Measurements from ENCODE around the gene GFAP. TPM values are rescaled to one million over a fixed set of nuclear protein-coding genes. Genes with fewer than 3 reads are reported as not detected.
A peak's percentile ranks its signal among the peaks of the same experiment; 100 is the strongest.

GFAP gene
- total and polyA plus RNA-seq, 8 donors: 0.12 to 2.2 (median 0.85) TPM

DNA sequence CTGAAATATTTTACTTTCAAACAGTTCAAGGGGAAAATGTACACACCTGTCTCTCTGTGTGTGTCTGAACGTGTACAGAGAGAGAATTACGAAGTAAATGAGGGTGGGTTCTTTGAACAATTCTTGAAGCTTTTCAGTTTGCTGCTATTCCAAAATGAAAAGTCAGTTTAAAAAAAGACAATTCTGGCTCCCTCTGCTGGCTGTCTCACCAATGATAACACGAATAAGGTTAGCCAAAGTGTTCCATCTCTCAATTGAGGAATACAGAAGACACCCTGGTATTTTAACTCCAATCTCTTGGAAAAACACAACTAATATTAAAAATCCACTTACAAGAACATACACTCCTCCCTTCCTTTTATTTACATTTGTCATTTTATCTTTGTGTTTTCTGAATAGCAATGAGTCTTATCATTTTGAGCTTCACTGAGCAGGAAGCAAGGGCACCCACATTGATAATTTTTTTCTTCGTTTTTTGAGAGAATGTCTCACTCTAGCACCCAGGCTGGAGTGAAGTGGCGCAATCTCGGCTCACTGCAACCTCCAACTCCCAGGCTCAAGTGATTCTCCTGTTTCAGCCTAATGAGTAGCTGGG, 36.6 kb downstream of the GFAP start:
- no peak for DNase-seq
- peak in 2 of 4 donors; percentile 38 for ATAC-seq
- intact Hi-C loops (cut with DNase I): no loop called here
- H3K27ac ChIP-seq: no peak overlapping the region
- peak; percentile 43 for FAIRE-seq
- H3K9me3 ChIP-seq: no peaks in the 10 kb centered on the region
- peaks cover 8 to 69% (median 28%) of the 10 kb centered on the region in 3 donors for H3K36me3 ChIP-seq
- TF ChIP-seq, protein P1, sequence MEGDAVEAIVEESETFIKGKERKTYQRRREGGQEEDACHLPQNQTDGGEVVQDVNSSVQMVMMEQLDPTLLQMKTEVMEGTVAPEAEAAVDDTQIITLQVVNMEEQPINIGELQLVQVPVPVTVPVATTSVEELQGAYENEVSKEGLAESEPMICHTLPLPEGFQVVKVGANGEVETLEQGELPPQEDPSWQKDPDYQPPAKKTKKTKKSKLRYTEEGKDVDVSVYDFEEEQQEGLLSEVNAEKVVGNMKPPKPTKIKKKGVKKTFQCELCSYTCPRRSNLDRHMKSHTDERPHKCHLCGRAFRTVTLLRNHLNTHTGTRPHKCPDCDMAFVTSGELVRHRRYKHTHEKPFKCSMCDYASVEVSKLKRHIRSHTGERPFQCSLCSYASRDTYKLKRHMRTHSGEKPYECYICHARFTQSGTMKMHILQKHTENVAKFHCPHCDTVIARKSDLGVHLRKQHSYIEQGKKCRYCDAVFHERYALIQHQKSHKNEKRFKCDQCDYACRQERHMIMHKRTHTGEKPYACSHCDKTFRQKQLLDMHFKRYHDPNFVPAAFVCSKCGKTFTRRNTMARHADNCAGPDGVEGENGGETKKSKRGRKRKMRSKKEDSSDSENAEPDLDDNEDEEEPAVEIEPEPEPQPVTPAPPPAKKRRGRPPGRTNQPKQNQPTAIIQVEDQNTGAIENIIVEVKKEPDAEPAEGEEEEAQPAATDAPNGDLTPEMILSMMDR (IDR thresholded peaks at IDR 0.05): peak in 1 of 4 donors; percentile 22
- H3K4me3 ChIP-seq: no peak overlapping the region
- WGBS, 2 donors: 56 to 57% methylated on average over 6 of the region's 6 CpGs
- no peaks in the 10 kb centered on the region for H3K4me1 ChIP-seq
- no peaks in the 10 kb centered on the region for H3K27me3 ChIP-seq

DNA sequence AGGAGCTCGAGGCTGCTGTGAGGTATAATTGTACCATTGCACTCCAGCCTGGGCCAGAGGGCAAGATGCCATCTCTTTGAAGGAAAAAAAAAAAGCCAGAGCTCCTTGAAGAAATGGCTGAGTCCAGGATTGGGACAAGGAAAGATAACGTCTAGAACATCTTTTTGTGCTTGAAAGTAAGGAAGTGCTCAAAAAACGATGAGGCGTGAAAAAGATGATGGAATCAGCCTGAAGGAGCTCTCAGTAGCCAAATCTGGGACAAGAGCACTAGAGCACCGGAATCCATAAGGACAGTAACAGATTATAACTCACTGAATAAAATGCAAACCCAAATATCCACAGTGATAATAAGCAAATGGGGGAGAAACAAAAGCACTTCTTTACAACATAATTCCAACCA, 38.2 kb downstream of the GFAP start:
- intact Hi-C loops (cut with DNase I): no loop called here
- Histone ChIP-seq H3K27me3 (no peaks in the 10 kb centered on the region), H3K9me3 (no peaks in the 10 kb centered on the region), H3K36me3 (peaks cover 8 to 67% (median 21%) of the 10 kb centered on the region in 3 donors), H3K27ac (no peak overlapping the region), H3K4me3 (no peak overlapping the region), H3K4me1 (no peaks in the 10 kb centered on the region)
- TF ChIP-seq, protein P1 (IDR thresholded peaks at IDR 0.05): no peak
- no peak for DNase-seq
- 79 to 86% methylated on average over 5 of the region's 5 CpGs for WGBS, 2 donors
- no peak for FAIRE-seq
- ATAC-seq: no peak

DNA sequence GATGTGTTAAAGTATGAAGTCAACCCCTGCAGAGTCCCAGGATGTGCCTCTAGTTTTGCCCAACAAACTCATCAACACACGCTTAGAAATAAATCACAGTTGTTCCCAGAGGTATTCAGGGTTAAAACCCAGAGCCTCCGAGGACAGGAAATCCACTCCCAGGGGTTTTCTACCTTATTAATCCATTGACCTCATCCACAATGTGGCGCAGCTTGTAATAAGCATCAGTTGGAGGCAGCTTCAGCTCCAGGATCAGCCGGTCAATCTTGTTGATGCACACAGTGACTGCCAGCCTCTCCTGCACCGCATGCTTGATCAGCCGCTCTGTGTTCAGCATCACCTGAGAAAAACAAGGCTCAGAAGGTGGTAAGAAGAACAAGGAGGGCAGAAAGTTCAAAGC, 39.5 kb downstream of the GFAP start:
- TF ChIP-seq, protein P1 (IDR thresholded peaks at IDR 0.05): no peak
- no peak for ATAC-seq
- Histone ChIP-seq H3K4me3 (no peak overlapping the region), H3K27me3 (no peaks in the 10 kb centered on the region), H3K4me1 (no peaks in the 10 kb centered on the region), H3K27ac (no peak overlapping the region), H3K9me3 (no peaks in the 10 kb centered on the region), H3K36me3 (peaks cover 8 to 68% (median 28%) of the 10 kb centered on the region in 3 donors)
- no peak for FAIRE-seq
- intact Hi-C loops (cut with DNase I): no loop called here
- no peak for DNase-seq
- 94 to 95% methylated on average over 6 of the region's 6 CpGs for WGBS, 2 donors

DNA sequence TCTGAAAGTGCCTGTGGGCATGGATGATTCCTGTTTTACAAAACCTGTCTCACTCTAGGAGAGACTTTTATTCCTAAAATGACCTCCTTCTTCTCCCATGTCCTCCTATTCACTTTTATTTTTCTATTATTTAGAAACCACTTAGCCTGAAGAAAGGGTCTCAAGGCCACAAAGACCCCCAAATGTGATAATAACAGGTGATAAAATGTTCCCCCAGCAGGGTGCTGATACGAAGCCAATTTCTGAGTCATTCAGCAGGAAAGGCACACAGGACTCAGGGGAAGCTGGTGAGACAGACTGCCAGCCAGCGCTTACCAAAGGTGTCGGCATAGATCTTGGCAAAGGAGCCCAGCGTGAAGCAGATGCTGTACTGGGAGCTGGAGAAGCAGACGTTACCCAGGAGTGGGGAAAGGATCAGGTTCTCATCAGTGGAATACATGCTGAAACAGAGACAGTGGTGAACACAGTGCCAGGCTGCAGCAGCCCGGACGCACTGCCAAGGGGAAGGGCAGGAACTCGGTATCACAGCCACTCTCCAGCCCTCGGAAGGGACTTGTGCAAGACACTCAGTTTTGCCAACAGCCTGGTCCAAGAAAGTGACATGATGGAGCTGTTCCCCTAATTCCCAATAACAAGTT, 43.0 kb downstream of the GFAP start:
- TF ChIP-seq, protein P1 (IDR thresholded peaks at IDR 0.05): no peak
- DNase-seq (peak in 1 of 6 donors; percentile 13), ATAC-seq (peak in 2 of 4 donors; percentile 18 to 37), FAIRE-seq (no peak)
- WGBS, 2 donors: 84 to 91% methylated on average over 9 of the region's 9 CpGs
- H3K27me3 ChIP-seq: no peaks in the 10 kb centered on the region
- intact Hi-C loops (cut with DNase I): no loop called here
- H3K27ac ChIP-seq: no peak overlapping the region
- no peaks in the 10 kb centered on the region for H3K4me1 ChIP-seq
- H3K9me3 ChIP-seq: no peaks in the 10 kb centered on the region
- no peak overlapping the region for H3K4me3 ChIP-seq
- H3K36me3 ChIP-seq: peaks cover 6 to 63% (median 34%) of the 10 kb centered on the region in 3 donors

DNA sequence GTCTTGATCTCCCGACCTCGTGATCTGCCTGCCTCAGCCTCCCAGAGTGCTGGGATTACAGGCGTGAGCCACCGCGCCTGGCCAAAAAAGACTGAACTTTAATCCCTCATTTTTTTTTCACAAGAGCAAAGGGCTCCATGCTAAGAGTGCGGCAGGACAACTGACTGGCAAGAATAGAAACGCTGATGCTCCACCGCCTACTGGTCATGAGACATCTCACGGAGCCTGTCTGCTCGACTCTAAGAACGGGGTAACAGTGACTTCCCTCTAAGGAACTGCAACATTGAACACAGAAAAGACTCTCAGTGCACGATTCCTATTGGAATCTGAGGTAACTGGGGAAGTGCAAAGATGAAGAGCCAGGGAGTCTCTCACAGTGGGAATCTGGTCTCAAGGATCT, 43.7 kb downstream of the GFAP start:
- no peak for ATAC-seq
- Histone ChIP-seq H3K4me3 (no peak overlapping the region), H3K27ac (no peak overlapping the region), H3K36me3 (peaks cover 6 to 64% (median 34%) of the 10 kb centered on the region in 3 donors), H3K27me3 (no peaks in the 10 kb centered on the region), H3K4me1 (no peaks in the 10 kb centered on the region), H3K9me3 (no peaks in the 10 kb centered on the region)
- intact Hi-C loops (cut with DNase I): no loop called here
- peak in 1 of 6 donors; percentile 24 for DNase-seq
- 96 to 98% methylated on average over 12 of the region's 12 CpGs for WGBS, 2 donors
- no peak for FAIRE-seq
- TF ChIP-seq, protein P1 (IDR thresholded peaks at IDR 0.05): no peak
